Suprapubic skin (tissue), 3 donors: Measurements from ENCODE around the gene GALNT8.

ENCODE experiments used
- CTCF ChIP-seq, 2 donors: fragments of 200-600 bp in 1 of 2; fragments of 450-650 bp in 1 of 2; sonication (generic) in 1 of 2; IDR thresholded peaks; one replicate each; pipeline ENCODE4 v1.5.1; 2016 to 2019; ENCODE audit warnings: antibody characterized with exemption in 2 of 2, mild to moderate bottlenecking in 1 of 2, moderate library complexity in 1 of 2
- POLR2A ChIP-seq, 2 donors: fragments of 450-650 bp; IDR thresholded peaks; one replicate each; pipeline ENCODE4 v1.6.1; 2017; ENCODE audit warnings: antibody characterized with exemption in 2 of 2, mild to moderate bottlenecking in 2 of 2, moderate library complexity in 2 of 2

- TF ChIP-seq POLR2A (IDR thresholded peaks at IDR 0.05) = no peak
- no peak for TF ChIP-seq CTCF (IDR thresholded peaks at IDR 0.05)
These were observed 88.8 kb downstream of the GALNT8 start for GRCh38 chr12:4809013-4809448.
